ENCODE results near the gene HASPIN. TPM values are rescaled to one million over a fixed set of nuclear protein-coding genes. Genes with fewer than 3 reads are reported as not detected.
"Not testable (repeated sequence)": the region's sequence is repeated elsewhere in the genome, so short reads cannot be mapped to it uniquely, and the experiment has no call there.

Gene HASPIN
- total RNA-seq, 1 experiment from 2014 or later: 30.1 TPM

DNA sequence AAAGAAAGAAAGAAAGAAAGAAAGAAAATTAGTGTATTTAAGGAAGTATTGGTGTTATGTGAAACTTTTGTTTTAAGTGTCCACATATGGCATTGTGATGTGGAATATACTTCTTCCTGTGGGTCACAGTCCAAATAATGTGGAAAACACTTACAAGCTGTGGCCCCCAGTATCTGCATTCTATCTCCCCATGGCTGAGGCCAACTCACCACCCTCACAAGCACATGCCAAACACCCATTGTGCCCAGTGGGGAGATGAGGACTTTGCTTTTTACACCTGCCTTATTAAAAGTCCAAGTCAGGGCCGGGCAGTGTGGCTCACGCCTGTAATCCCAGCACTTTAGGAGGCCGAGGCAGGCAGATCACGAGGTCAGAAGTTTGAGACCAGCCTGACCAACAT is 23.8 kb upstream of the HASPIN start:
- Histone ChIP-seq H3K36me3 (ENCODE audit: insufficient read depth, low read length, poor library complexity, severe bottlenecking) (no peaks in the 10 kb centered on the region), H3K4me3 (ENCODE audit: low read depth, low read length, poor library complexity, severe bottlenecking) (no peak overlapping the region), H3K4me1 (ENCODE audit: insufficient read depth, low read length, poor library complexity, severe bottlenecking) (peaks cover 7% of the 10 kb centered on the region), H3K9me3 (ENCODE audit: low read depth, low read length, poor library complexity, severe bottlenecking) (no peaks in the 10 kb centered on the region), H3K27me3 (replicated peaks; ENCODE audit: insufficient read depth, low read depth, low read length, poor library complexity) (peaks cover 18% of the 10 kb centered on the region), H3K27ac (ENCODE audit: low read depth, low read length, poor library complexity, severe bottlenecking) (no peak overlapping the region)
- ChIA-PET POLR2A (ENCODE audit: low non-redundant PET) (interaction anchor here (0.6 kb wide), 1 partner anchor 40 kb away, joined by 9 read pairs; no protein-coding TSS in a partner anchor), CTCF (no interaction called here)
- no TSS peak for BruUV-seq (replicated peaks)
- DNase-seq (ENCODE audit: low spot score): no peak
- no peak for TF ChIP-seq EZH2 (IDR thresholded peaks at IDR 0.05; ENCODE audit: borderline replicate concordance, low read depth, low read length, poor library complexity, severe bottlenecking)
- TF ChIP-seq, protein P1, sequence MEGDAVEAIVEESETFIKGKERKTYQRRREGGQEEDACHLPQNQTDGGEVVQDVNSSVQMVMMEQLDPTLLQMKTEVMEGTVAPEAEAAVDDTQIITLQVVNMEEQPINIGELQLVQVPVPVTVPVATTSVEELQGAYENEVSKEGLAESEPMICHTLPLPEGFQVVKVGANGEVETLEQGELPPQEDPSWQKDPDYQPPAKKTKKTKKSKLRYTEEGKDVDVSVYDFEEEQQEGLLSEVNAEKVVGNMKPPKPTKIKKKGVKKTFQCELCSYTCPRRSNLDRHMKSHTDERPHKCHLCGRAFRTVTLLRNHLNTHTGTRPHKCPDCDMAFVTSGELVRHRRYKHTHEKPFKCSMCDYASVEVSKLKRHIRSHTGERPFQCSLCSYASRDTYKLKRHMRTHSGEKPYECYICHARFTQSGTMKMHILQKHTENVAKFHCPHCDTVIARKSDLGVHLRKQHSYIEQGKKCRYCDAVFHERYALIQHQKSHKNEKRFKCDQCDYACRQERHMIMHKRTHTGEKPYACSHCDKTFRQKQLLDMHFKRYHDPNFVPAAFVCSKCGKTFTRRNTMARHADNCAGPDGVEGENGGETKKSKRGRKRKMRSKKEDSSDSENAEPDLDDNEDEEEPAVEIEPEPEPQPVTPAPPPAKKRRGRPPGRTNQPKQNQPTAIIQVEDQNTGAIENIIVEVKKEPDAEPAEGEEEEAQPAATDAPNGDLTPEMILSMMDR (conservative IDR thresholded peaks at IDR 0.05; ENCODE audit: low read depth, low read length): no peak
- intact Hi-C loops (cut with micrococcal nuclease; ENCODE audit: unreplicated experiment): no loop called here

DNA sequence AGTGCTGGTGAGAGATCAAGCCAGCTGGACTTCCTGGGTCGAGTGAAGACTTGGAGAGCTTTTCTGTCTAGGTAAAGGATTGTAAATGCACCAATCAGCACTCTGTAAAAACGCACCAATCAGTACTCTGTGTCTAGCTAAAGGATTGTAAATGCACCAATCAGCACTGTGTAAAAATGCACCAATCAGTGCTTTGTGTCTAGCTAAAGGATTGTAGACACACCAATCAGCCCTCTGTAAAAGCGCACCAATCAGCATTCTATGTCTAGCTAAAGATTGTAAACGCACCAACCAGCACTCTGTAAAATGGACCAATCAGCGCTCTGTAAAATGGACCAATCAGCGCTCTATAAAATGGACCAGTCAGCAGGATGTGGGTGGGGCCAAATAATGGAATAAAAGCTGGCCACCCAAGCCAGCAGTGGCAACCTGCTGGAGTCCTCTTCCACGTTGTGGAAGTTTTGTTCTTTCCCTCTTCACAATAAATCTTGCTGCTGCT is 21.6 kb upstream of the HASPIN start:
- H3K36me3 ChIP-seq (ENCODE audit: insufficient read depth, low read length, poor library complexity, severe bottlenecking); CTCF ChIA-PET; POLR2A ChIA-PET (ENCODE audit: low non-redundant PET); BruUV-seq (replicated peaks); H3K27ac ChIP-seq (ENCODE audit: low read depth, low read length, poor library complexity, severe bottlenecking); H3K4me3 ChIP-seq (ENCODE audit: low read depth, low read length, poor library complexity, severe bottlenecking); H3K4me1 ChIP-seq (ENCODE audit: insufficient read depth, low read length, poor library complexity, severe bottlenecking); H3K27me3 ChIP-seq (replicated peaks; ENCODE audit: insufficient read depth, low read depth, low read length, poor library complexity); intact Hi-C loops (cut with micrococcal nuclease; ENCODE audit: unreplicated experiment); DNase-seq (ENCODE audit: low spot score); H3K9me3 ChIP-seq (ENCODE audit: low read depth, low read length, poor library complexity, severe bottlenecking): not testable (repeated sequence)

DNA sequence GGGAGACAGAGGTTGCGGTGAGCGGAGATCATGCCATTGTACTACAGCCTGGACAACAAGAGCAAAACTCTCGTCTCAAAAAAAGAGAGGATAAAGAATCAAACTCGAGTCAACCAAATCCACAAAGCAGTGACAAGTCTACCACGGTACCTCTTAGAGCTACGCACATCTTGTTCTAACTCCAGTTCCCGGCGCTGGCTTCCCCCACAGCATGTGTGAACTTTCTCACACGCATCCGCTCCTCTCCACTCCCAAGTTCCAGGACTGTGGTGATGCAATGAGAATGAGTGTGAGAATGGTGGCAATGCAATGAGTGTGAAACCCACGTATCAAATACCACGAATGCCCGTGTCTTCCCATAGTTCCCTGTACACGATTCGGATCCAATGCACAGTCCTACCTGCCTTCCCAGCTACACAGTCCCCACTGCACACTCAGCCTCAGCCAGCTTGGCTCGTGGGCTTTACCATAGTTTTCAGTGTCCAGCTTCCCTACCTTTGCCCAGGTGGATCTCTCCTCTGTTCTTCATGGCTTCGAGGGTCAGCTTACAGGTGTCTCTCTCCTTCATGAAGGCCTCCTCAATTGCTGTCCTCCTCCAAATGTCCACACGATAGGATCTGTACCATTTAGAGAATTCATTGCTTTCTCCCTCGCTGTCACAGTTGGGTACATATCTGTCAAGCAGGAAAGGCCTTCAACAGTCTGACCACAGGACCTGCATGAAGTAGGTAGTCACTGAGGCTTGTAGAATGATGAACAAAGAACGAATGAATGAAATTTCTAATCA is 18.6 kb upstream of the HASPIN start:
- Histone ChIP-seq H3K4me1 (ENCODE audit: insufficient read depth, low read length, poor library complexity, severe bottlenecking) (no peaks in the 10 kb centered on the region), H3K27me3 (replicated peaks; ENCODE audit: insufficient read depth, low read depth, low read length, poor library complexity) (no peaks in the 10 kb centered on the region), H3K4me3 (ENCODE audit: low read depth, low read length, poor library complexity, severe bottlenecking) (no peak overlapping the region), H3K9me3 (ENCODE audit: low read depth, low read length, poor library complexity, severe bottlenecking) (no peaks in the 10 kb centered on the region), H3K27ac (ENCODE audit: low read depth, low read length, poor library complexity, severe bottlenecking) (no peak overlapping the region), H3K36me3 (ENCODE audit: insufficient read depth, low read length, poor library complexity, severe bottlenecking) (no peaks in the 10 kb centered on the region)
- intact Hi-C loops (cut with micrococcal nuclease; ENCODE audit: unreplicated experiment): no loop called here
- no TSS peak for BruUV-seq (replicated peaks)
- POLR2A ChIA-PET (ENCODE audit: low non-redundant PET): interaction anchor here (0.6 kb wide), 2 partner anchors 22 to 868 kb away, joined by 4 read pairs; no protein-coding TSS in a partner anchor
- CTCF ChIA-PET: no interaction called here
- no peak for DNase-seq (ENCODE audit: low spot score)
- no peak for TF ChIP-seq EZH2 (IDR thresholded peaks at IDR 0.05; ENCODE audit: borderline replicate concordance, low read depth, low read length, poor library complexity, severe bottlenecking)
- TF ChIP-seq, protein P1 (conservative IDR thresholded peaks at IDR 0.05; ENCODE audit: low read depth, low read length): no peak

DNA sequence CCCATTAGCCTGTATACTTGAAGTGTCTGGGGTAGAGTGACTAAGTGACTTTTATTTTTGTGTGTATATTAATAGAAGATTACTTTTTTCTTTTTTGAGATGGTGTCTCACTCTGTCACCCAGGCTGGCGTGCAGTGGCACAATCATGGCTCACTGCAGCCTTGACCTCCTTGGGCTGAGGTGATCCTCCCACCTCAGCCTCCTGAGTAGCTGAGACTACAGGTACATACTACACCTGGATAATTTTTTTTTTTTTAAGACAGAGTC is 18.1 kb upstream of the HASPIN start:
- H3K4me3 ChIP-seq (ENCODE audit: low read depth, low read length, poor library complexity, severe bottlenecking); BruUV-seq (replicated peaks); H3K27me3 ChIP-seq (replicated peaks; ENCODE audit: insufficient read depth, low read depth, low read length, poor library complexity); H3K36me3 ChIP-seq (ENCODE audit: insufficient read depth, low read length, poor library complexity, severe bottlenecking); DNase-seq (ENCODE audit: low spot score); CTCF ChIA-PET; H3K4me1 ChIP-seq (ENCODE audit: insufficient read depth, low read length, poor library complexity, severe bottlenecking); POLR2A ChIA-PET (ENCODE audit: low non-redundant PET); intact Hi-C loops (cut with micrococcal nuclease; ENCODE audit: unreplicated experiment); H3K27ac ChIP-seq (ENCODE audit: low read depth, low read length, poor library complexity, severe bottlenecking); H3K9me3 ChIP-seq (ENCODE audit: low read depth, low read length, poor library complexity, severe bottlenecking): not testable (repeated sequence)

All from A673 (cell line).